HG02884 (cell line): ENCODE results near the gene SCP2.

Experiments
- ATAC-seq: cut with Tn5 transposase; IDR thresholded peaks from one replicate; pipeline ENCODE4 v1.9.1; 2021; ENCODE audit warnings: mild to moderate bottlenecking, moderate library complexity; ENCODE audit not compliant: unreplicated experiment

SCP2 gene

GRCh38 chr1:52927212-52928014, at the start of gene SCP2:
Gene SCP2 (plus strand): TSS chr1:52927276. CDS start chr1:52927397, 121 bp downstream.
- no peak for ATAC-seq

- no peak for ATAC-seq
Observed at GRCh38 chr1:52877554-52877953, 49.5 kb upstream of the SCP2 start.

- ATAC-seq, result no peak
Observed at GRCh38 chr1:52880206-52880605, 46.9 kb upstream of the SCP2 start.

- ATAC-seq, result no peak
Observed at GRCh38 chr1:52887483-52887882, 39.6 kb upstream of the SCP2 start.

- no peak for ATAC-seq
Observed at GRCh38 chr1:52892424-52893215, 34.5 kb upstream of the SCP2 start.

- no peak for ATAC-seq
Observed at GRCh38 chr1:52899445-52899894, 27.6 kb upstream of the SCP2 start.

GRCh38 chr1:52900402-52900801, 26.7 kb upstream of the SCP2 start:
- no peak for ATAC-seq

- ATAC-seq, result no peak
Observed at GRCh38 chr1:52901384-52901783, 25.7 kb upstream of the SCP2 start.

GRCh38 chr1:52904208-52904926, 22.7 kb upstream of the SCP2 start:
- no peak for ATAC-seq

GRCh38 chr1:52904927-52905698, 22.0 kb upstream of the SCP2 start:
- ATAC-seq, result no peak

GRCh38 chr1:52906135-52906603, 20.9 kb upstream of the SCP2 start:
- ATAC-seq, result no peak

- ATAC-seq, result no peak
Observed at GRCh38 chr1:52907068-52907811, 19.8 kb upstream of the SCP2 start.

- ATAC-seq, result no peak
Observed at GRCh38 chr1:52907812-52908153, 19.3 kb upstream of the SCP2 start.

- no peak for ATAC-seq
Observed at GRCh38 chr1:52911541-52911940, 15.5 kb upstream of the SCP2 start.

GRCh38 chr1:52913014-52913413, 14.1 kb upstream of the SCP2 start:
- no peak for ATAC-seq

GRCh38 chr1:52913537-52913936, 13.5 kb upstream of the SCP2 start:
- no peak for ATAC-seq

- no peak for ATAC-seq
Observed at GRCh38 chr1:52914463-52914862, 12.6 kb upstream of the SCP2 start.

GRCh38 chr1:52915211-52915854, 11.7 kb upstream of the SCP2 start:
- no peak for ATAC-seq

- no peak for ATAC-seq
Observed at GRCh38 chr1:52915855-52916220, 11.2 kb upstream of the SCP2 start.
